Medulla oblongata (tissue), 1 donor: Measurements from ENCODE around the gene LAMA2.
A peak's percentile ranks its signal among the peaks of the same experiment; 100 is the strongest.

Source experiments
- DNase-seq: peaks from one replicate; pipeline ENCODE4 v3.0.0-alpha.2; 2015; ENCODE audit errors: extremely low spot score

Gene LAMA2

DNA sequence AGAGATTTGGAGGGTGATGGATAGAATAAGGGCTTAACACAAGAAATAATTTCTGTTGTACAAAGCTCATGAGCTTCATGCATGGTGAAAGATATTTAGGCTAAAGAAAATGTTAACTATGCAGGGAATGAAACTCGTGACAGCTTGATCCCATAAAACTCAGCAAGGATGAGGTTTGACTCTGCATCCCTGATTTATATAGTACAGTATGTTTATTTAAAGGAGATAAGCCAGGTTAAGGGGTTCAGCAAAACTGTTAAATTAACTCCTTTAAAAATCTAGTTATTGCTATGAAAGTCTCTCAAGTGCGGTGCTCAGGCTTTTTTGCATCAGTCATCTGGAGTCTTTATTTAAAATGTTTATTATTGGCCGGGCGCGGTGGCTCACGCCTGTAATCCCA lies 326.4 kb downstream of the LAMA2 start:
- no peak for DNase-seq

DNA sequence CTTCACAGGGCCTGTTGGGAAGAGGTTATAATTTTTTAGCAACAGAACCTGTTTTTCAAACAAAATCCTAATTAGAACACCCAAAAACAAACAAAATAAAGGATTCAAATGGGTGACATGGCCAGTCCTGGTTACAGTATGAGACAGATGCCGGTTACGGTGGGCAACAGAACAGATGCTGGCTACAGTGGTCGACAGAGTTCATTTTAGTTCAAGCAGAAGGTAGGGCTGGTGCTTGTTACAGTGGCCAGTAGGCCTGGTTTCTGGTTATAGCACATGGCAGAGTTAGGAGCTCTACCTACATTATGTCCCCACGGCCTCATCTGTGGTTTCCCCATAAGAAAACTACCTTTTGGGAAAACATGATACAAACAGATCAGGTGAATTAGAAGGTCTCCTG lies 327.7 kb downstream of the LAMA2 start:
- DNase-seq: no peak

- DNase-seq: no peak
These were observed 328.7 kb downstream of the LAMA2 start for GRCh38 chr6:129211626-129212025.

DNA sequence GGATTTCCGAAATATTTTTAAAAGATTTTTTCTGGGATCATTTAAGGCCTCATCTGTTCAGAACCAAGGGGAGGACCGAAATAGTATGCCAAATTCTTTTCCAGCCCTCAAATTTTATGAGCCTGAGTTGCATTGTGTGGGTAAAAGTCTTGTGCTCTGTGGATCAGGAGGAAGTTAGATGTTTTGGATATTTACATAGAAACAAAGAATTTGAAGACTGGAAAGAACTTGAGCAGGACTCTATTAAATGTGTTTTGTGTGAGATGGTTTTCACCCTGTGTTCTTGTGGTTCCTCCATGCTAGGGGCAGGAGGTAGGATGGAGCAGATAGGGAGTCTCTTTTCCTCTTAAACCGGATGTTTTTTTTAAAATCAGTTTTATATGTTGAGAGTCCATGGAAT lies 329.1 kb downstream of the LAMA2 start:
- no peak for DNase-seq

DNA sequence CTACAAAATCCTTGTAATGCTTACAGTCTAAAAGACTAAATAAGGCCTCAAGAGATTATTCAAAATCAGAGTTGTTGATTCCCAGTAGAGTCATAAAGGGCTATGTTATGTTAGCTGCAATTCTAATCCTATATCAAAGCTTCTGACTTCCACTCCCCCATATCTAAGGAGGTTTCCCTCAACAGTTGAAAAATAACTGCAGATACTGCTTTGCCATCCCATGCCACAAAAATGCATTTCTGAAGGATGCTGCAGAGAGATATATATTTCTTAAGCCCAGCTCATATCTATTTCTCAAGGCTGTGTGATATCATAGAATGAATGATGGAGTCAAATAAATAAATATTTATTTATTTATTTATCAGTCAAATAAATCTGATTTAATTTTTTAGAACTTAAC lies 332.3 kb downstream of the LAMA2 start:
- no peak for DNase-seq

GRCh38 chr6:129215916-129216520 lies 333.1 kb downstream of the LAMA2 start:
- no peak for DNase-seq

DNA sequence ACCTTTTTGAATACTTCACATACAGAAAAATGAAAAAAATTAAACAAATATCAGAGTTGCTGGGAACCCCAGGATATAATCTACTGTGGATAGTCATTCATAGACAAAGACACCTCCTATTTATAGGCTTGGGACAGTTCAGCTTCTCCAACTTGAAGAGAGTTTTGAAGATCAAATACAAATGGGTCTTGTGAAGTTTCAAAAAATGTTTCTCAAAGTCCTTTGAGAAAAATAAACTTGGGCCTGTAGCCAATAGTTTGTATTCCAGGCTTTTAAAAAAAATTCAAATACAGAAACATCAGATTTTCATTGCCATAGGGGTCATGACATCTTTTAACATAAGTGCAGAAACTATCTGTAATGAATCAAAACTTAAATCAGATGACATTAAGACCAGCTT lies 334.8 kb downstream of the LAMA2 start:
- DNase-seq: no peak

DNA sequence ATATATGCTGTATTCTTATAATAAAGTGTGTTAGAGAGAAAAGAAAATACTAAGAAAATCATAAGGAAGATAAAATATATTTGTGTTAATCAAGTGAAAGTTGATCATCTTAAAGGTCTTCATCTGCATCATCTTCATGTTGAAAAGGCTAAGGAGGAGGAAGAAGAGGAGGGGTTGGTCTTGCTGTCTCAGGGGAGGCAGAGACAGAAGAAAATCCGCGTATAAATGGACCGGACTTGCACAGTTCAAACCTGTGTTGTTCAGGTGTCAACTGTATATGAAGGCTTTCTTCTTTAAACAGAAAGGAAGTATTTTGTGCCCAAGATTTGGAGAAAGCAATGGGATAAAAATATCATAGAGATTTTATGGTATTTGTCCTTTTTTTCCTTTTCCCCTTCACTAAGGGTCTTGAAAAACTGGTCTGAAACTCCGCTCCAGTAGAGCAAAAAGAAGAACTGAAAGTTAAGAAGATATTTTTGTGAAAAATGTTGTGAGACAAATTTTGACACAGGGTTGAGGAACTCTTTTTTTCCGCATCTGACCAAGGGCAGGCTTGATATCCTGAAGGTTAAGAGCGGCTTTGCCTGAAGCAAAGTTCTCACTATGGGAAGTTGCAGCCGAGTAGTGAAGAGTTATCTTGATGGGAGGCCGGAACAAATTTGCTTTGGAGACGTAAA lies 350.7 kb downstream of the LAMA2 start:
- DNase-seq: no peak

DNA sequence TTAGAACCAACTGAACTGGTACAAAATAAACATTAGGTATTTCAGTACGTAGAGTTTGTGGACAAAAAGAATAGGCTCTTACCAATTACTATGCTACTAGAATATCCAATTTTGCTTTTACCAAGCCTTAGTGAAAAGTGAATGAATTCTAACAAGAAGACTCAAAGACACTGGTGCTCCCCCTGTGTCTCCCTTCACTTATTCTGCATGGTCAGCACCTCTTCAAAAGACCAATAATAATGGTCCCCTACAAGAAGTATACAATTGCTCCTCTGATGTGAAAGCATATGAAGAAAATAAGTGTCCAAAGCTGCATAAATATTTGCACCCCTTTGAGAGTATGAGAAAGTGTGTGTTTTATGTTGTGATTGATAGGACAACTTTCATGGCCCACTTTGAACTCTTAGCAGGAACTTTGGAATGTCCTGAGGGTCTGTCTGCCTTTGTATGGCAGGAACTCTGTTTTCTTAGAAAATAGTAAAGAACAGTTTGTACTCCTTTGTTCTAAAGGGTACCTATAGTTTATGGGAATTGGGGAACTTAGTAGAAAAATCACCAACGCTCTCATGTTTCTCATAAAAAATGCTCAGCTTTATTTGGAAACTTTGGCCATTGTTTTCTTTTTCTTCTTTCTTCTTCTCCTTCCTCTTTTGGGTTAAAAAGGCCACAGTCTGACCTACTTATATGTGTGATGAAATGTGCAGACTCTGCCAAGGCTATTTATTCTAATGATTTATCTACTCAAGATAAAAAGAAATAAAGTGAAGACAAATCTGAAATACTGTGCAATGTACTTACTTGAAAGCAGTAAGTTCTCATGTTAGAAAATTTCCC lies 352.4 kb downstream of the LAMA2 start:
- DNase-seq: no peak

DNA sequence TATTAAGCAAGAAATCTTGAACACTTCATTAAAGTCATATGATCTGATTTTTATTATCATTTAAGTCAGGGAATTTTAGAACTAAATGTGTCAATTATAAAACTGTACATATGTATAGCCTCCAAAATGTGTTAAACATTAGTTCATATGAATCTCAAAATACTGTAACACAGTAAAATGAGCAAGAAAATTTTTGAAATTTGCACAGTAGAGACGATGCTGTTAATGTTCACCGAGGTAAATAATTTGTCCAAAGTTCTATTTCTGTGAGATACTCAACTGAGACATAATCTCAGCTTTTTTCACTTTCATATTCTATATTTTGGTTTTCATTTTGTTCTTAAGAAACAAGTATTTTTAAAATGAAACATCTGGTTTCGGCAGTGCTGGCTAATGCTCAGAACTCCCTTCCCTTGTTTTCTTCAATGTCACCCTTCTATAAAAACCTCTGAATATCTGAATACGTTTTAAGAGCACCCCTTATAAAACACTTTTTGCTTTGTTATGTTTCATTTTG lies 353.1 kb downstream of the LAMA2 start:
- DNase-seq: no peak

GRCh38 chr6:129238991-129239390 lies 356.1 kb downstream of the LAMA2 start:
- no peak for DNase-seq

GRCh38 chr6:129239825-129240491 lies 357.0 kb downstream of the LAMA2 start:
- no peak for DNase-seq

DNA sequence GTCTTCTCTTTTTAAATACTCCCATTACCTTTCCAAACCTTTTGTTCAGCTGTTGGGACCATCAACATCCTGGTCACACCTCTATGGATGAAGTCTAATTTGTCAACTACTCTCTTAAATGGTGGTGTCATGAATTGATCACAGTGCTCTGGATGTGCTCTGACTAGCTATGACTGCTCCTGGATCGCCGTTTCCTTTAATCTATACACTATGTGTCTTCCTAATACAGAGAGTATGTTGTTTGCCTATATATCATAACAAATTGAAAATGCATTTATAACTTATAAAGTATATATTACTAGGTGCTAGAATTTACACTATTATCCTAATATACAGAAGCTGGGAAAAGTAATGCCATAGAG lies 357.5 kb downstream of the LAMA2 start:
- DNase-seq: no peak

DNA sequence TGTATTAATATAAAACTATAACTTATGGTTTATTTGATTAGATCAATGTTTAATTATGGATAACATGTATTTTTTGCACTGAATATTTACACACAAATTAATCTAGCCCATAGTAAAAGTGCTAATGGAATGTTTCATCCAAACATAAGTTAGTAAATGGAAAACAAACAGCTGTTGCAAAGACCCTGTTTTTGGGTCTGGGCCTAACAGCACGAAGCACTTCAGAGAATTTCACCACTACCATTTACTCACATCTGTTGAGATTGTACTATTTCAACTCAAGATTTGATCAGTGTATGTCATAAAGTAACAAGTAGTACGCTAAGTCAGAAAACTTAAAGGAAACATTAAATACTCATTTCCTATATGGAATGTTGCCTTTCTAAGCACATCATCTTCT lies 359.6 kb downstream of the LAMA2 start:
- no peak for DNase-seq

DNA sequence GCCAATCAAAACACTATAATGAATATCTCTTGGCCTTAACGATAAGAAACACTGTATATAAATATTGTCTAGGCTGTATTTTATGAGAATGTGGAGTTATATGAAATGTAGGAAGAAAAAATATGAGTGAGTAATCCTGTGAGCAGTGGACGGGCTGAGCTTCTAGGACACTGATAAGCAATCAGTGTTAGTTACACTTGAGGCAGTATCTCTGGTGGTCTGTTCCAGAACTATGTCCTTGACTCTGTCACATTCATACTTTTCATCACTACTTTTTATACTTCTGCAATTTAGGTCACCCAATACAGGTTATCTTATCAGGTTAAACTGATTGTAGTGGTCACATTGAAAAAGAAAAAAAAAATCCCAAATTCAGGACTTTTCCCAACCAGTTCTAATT lies 360.4 kb downstream of the LAMA2 start:
- DNase-seq: no peak

DNA sequence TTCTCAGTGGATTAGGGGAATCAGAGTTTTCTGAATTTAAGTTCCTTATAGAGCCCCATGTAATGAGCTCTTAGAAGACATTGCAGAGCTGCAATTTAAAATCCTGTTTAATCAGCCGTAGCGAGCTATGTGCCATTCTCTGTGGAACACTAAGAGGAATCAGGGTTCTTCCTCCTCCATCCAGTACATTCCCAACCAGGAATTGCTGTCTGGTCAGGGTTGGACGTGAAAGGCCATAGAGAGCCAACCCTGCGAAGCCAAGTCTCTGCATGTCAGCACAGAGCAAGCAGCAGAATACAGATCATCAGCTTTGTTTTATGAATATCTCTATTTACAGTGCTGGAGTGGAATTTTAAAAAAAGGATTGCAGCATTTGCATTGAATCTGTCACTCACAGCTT lies 366.0 kb downstream of the LAMA2 start:
- DNase-seq: peak; percentile 46

DNA sequence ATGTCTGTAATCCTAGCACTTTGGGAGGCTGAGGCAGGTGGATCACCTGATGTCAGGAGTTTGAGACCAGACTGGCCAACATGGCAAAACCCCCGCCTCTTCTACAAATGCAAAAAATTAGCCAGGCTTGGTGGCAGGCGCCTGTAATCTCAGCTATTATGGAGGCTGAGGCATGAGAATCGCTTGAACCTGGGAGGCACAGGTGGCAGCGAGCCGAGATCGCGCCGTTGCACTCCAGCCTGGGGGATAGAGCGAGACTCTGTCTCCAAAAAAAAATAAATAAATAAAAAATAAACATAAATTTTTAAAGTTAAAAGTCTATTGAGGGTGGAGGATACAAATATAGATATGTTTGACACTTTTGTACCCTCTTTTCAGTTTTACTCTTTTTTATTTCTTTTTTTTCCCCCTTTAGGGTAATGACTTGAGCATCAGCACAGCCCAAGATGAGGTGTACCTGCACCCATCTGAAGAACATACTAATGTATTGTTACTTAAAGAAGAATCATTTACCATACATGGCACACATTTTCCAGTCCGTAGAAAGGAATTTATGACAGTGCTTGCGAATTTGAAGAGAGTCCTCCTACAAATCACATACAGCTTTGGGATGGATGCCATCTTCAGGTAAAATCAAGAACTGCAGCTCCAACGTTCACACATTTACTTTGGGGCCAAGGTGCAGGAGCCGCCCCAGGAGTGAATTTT lies 368.9 kb downstream of the LAMA2 start:
- peak; percentile 73 for DNase-seq

GRCh38 chr6:129252377-129253071 lies 369.6 kb downstream of the LAMA2 start:
- DNase-seq: no peak

GRCh38 chr6:129253242-129253641 lies 370.3 kb downstream of the LAMA2 start:
- DNase-seq: no peak

GRCh38 chr6:129253727-129254126 lies 370.8 kb downstream of the LAMA2 start:
- DNase-seq: no peak

DNA sequence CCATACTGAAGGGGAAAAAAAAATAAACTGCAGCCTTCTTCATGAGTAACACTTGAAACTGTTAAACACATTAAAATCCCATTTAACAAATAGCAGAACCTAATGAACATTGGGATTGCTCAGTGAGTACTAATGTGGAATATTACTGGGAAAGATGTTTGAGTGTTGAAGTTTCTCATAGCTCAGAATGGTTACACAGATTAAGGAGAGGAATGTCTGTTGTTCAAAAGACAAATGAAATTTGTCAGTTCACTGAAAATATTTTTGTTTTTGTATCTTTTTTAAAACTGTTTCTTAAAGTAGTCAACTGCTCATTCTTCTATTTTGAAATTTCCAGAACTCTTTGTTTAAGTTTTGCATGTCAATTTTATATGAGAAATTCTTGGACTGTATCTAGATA lies 374.3 kb downstream of the LAMA2 start:
- no peak for DNase-seq
